ENCODE results near the gene SNRNP70. TPM values are rescaled to one million over a fixed set of nuclear protein-coding genes. Genes with fewer than 3 reads are reported as not detected.

Gene SNRNP70
- total RNA-seq, 4 donors from 2014 or later = 78.7 to 241 (median 168) TPM

DNA sequence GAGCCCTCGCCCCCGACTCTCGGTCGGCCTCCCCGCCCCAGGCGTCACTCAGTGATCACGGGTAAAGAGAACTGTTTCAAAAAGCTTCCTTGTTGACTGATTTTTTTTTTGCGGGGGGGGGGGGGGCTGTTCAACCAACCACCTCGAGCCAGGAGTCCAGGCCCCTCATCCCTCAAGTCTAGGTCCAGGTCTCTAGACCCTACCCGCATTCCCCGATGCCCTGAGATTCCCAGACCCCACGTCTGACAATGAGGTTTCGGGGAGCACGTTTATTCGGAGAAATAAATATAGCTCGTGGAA is 65.6 kb downstream of the SNRNP70 start:
- no peak for DNase-seq
- H3K4me3 ChIP-seq = peak overlapping the region; percentile 46 to 70 (median 64)
- 3 to 6% methylated on average over 3 to 6 of the region's 16 CpGs for WGBS, 2 donors

DNA sequence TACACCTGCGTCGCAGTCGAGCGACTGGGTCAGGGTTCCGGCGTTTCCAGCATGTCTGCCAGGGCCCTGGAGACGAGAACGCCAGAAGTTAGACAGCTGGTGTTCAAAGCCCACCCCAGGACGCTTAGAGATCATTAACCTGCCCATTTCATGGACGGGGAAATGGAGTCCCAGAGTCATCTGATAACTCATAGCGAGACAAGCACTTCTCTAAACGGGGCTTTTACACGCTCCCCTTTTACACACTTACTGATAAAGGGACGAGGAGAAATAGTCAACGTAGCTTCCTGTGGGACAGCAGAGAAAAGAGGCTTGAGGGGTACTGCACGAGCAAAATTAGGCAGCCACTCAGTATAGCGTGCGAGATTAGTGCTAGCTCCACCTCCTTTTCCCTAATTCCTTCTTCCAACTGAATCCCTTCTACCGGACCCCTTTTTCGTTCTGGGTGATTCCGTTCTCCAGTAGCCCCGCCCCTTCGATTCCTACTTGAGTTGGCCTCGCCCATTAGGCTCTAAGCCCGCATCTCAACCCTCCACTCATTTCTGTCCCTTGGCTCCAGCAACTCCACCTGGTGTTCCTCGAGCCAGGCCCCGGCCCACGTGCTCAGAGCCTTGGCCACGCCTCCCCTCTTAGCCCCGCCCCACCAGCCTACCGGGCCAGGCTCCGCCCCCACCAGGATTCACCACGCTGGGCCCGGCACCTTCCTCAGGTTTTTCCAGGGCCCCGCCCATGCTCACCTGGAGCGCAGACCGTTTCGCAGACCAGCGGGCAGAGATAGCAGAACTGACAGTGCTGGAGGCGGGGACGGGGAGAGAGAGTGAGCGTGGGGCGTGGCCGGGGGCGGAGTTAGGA is 66.2 kb downstream of the SNRNP70 start:
- 6 to 15% methylated on average over 24 of the region's 45 CpGs for WGBS, 2 donors
- peaks cover 25 to 45% (median 27%) of the 10 kb centered on the region in 3 donors for H3K4me1 ChIP-seq
- TF ChIP-seq POLR2A (IDR thresholded peaks at IDR 0.05) (no peak), CTCF (IDR thresholded peaks at IDR 0.05) (no peak)
- no peak for DNase-seq
- peaks cover 0 to 11% (median 0%) of the 10 kb centered on the region in 4 donors for H3K27me3 ChIP-seq
- H3K36me3 ChIP-seq = no peaks in the 10 kb centered on the region
- intact Hi-C loops (cut with DNase I) = no loop called here
- peak overlapping the region; percentile 69 to 86 (median 84) for H3K27ac ChIP-seq
- H3K9me3 ChIP-seq = no peaks in the 10 kb centered on the region
- peak overlapping the region in 3 of 4 donors; percentile 64 to 70 (median 64) for H3K4me3 ChIP-seq

More for the DNA sequence above, 65.6 kb downstream of the SNRNP70 start:
- Histone ChIP-seq H3K27ac (peak overlapping the region; percentile 69 to 86 (median 84)), H3K27me3 (peaks cover 0 to 13% (median 0%) of the 10 kb centered on the region in 4 donors), H3K36me3 (no peaks in the 10 kb centered on the region), H3K4me1 (peaks cover 29 to 51% (median 31%) of the 10 kb centered on the region in 3 donors), H3K9me3 (no peaks in the 10 kb centered on the region)
- intact Hi-C loops (cut with DNase I) = no loop called here
- TF ChIP-seq CTCF (IDR thresholded peaks at IDR 0.05) (no peak), POLR2A (IDR thresholded peaks at IDR 0.05) (no peak)

- no peak for DNase-seq
- intact Hi-C loops (cut with DNase I) = no loop called here
- Histone ChIP-seq H3K27ac (peak overlapping the region in 3 of 4 donors; percentile 83 to 86 (median 84)), H3K9me3 (no peaks in the 10 kb centered on the region), H3K27me3 (peaks cover 0 to 7% (median 0%) of the 10 kb centered on the region in 4 donors), H3K4me1 (peaks cover 25 to 47% (median 27%) of the 10 kb centered on the region in 3 donors), H3K36me3 (no peaks in the 10 kb centered on the region), H3K4me3 (peak overlapping the region in 1 of 4 donors; percentile 70)
- TF ChIP-seq POLR2A (IDR thresholded peaks at IDR 0.05) = no peak
- no peak for TF ChIP-seq CTCF (IDR thresholded peaks at IDR 0.05)
- WGBS, 2 donors = 25 to 43% methylated on average over 9 to 10 of the region's 10 CpGs
Measured at GRCh38 chr19:49152119-49152550, 66.9 kb downstream of the SNRNP70 start.

- no peaks in the 10 kb centered on the region for H3K36me3 ChIP-seq
- intact Hi-C loops (cut with DNase I) = no loop called here
- H3K9me3 ChIP-seq = no peaks in the 10 kb centered on the region
- TF ChIP-seq POLR2A (IDR thresholded peaks at IDR 0.05) (no peak), CTCF (IDR thresholded peaks at IDR 0.05) (no peak)
- peaks cover 29 to 54% (median 31%) of the 10 kb centered on the region in 3 donors for H3K4me1 ChIP-seq
- H3K27ac ChIP-seq = no peak overlapping the region
- WGBS, 2 donors = 78 to 89% methylated on average over 9 to 10 of the region's 10 CpGs
- no peak for DNase-seq
- H3K27me3 ChIP-seq = peaks cover 0 to 4% (median 0%) of the 10 kb centered on the region in 4 donors
- no peak overlapping the region for H3K4me3 ChIP-seq
Measured at GRCh38 chr19:49153167-49153809, 68.0 kb downstream of the SNRNP70 start.

DNA sequence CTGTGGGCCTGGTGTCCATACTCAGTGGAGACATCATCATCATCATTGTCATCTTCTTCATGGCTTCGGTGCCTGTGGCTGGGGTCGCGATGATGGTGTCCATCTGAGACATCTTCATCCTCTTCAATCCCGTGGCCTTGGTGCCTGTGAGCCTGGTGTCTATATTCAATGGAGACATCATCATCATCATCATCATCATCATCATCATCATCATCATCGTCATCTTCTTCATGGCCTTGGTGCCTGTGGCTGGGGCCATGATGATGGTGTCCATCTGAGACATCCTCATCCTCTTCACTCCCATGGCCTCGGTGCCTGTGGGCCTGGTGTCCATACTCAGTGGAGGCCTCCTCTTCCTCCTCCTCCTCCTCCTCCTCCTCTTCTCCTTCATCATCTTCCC is 69.0 kb downstream of the SNRNP70 start:
- peaks cover 25 to 54% (median 30%) of the 10 kb centered on the region in 3 donors for H3K4me1 ChIP-seq
- no peak overlapping the region for H3K27ac ChIP-seq
- H3K4me3 ChIP-seq = no peak overlapping the region
- DNase-seq = no peak
- no peak for TF ChIP-seq CTCF (IDR thresholded peaks at IDR 0.05)
- TF ChIP-seq POLR2A (IDR thresholded peaks at IDR 0.05) = no peak
- 93 to 94% methylated on average over 6 of the region's 6 CpGs for WGBS, 2 donors
- H3K36me3 ChIP-seq = no peaks in the 10 kb centered on the region
- no peaks in the 10 kb centered on the region for H3K27me3 ChIP-seq
- H3K9me3 ChIP-seq = no peaks in the 10 kb centered on the region
- intact Hi-C loops (cut with DNase I) = no loop called here
